Measurements from ENCODE around the gene KIAA0825.

GRCh38 chr5:94538260-94538659, 80.1 kb downstream of the KIAA0825 start:
- TF ChIP-seq YY1 (IDR thresholded peaks at IDR 0.05; ENCODE audit: insufficient read depth, insufficient read length) (no peak), ZNF274 (IDR thresholded peaks at IDR 0.05; ENCODE audit: low read depth, low read length) (no peak), SUZ12 (IDR thresholded peaks at IDR 0.05; ENCODE audit: extremely low read depth, insufficient read depth, insufficient read length) (no peak)
